ENCODE data around the gene CFD.

- TF ChIP-seq CTCF (IDR thresholded peaks at IDR 0.05) (no peak), EZH2phosphoT487 (IDR thresholded peaks at IDR 0.05) (no peak), EZH2 (IDR thresholded peaks at IDR 0.05) (no peak)
Measured at GRCh38 chr19:821231-821824, 38.1 kb upstream of the CFD start.
